ENCODE results near the gene NTRK3. TPM values are rescaled to one million over a fixed set of nuclear protein-coding genes. Genes with fewer than 3 reads are reported as not detected.
A peak's percentile ranks its signal among the peaks of the same experiment; 100 is the strongest.

Gene NTRK3
- total RNA-seq, 1 donor from 2014 or later: not detected

GRCh38 chr15:88243895-88244787 lies 12.4 kb downstream of the NTRK3 start:
- Mint-ChIP-seq H3K4me1 (ENCODE audit: low read depth) (no peaks in the 10 kb centered on the region), H3K27ac (no peak overlapping the region), H3K27me3 (peaks cover 40% of the 10 kb centered on the region), H3K4me3 (ENCODE audit: low read depth) (no peak overlapping the region), H3K9me3 (ENCODE audit: low read depth) (no peaks in the 10 kb centered on the region), H3K36me3 (ENCODE audit: insufficient read depth) (no peaks in the 10 kb centered on the region)
- TF ChIP-seq CTCF (IDR thresholded peaks at IDR 0.05; ENCODE audit: unreplicated experiment): peak; percentile 54
- DNase-seq (ENCODE audit: low spot score, unreplicated experiment): no peak

- TF ChIP-seq CTCF (IDR thresholded peaks at IDR 0.05; ENCODE audit: unreplicated experiment): no peak
- no peak overlapping the region for H3K4me3 Mint-ChIP-seq (ENCODE audit: low read depth)
- H3K27me3 Mint-ChIP-seq: peaks cover 31% of the 10 kb centered on the region
- no peak overlapping the region for H3K27ac Mint-ChIP-seq
- H3K9me3 Mint-ChIP-seq (ENCODE audit: low read depth): no peaks in the 10 kb centered on the region
- no peaks in the 10 kb centered on the region for H3K4me1 Mint-ChIP-seq (ENCODE audit: low read depth)
- no peak for DNase-seq (ENCODE audit: low spot score, unreplicated experiment)
- no peaks in the 10 kb centered on the region for H3K36me3 Mint-ChIP-seq (ENCODE audit: insufficient read depth)
Measured at GRCh38 chr15:88242586-88243555, 13.7 kb downstream of the NTRK3 start.

GRCh38 chr15:88241461-88241860 lies 15.1 kb downstream of the NTRK3 start:
- Mint-ChIP-seq H3K27ac (no peak overlapping the region), H3K36me3 (ENCODE audit: insufficient read depth) (no peaks in the 10 kb centered on the region), H3K27me3 (peaks cover 17% of the 10 kb centered on the region), H3K4me3 (ENCODE audit: low read depth) (no peak overlapping the region), H3K4me1 (ENCODE audit: low read depth) (no peaks in the 10 kb centered on the region), H3K9me3 (ENCODE audit: low read depth) (no peaks in the 10 kb centered on the region)
- no peak for TF ChIP-seq CTCF (IDR thresholded peaks at IDR 0.05; ENCODE audit: unreplicated experiment)
- DNase-seq (ENCODE audit: low spot score, unreplicated experiment): no peak

- Mint-ChIP-seq H3K36me3 (ENCODE audit: insufficient read depth) (no peaks in the 10 kb centered on the region), H3K27me3 (peaks cover 14% of the 10 kb centered on the region), H3K4me1 (ENCODE audit: low read depth) (no peaks in the 10 kb centered on the region), H3K9me3 (ENCODE audit: low read depth) (no peaks in the 10 kb centered on the region), H3K4me3 (ENCODE audit: low read depth) (no peak overlapping the region), H3K27ac (peak overlapping the region; percentile 18)
- TF ChIP-seq CTCF (IDR thresholded peaks at IDR 0.05; ENCODE audit: unreplicated experiment): no peak
- no peak for DNase-seq (ENCODE audit: low spot score, unreplicated experiment)
Measured at GRCh38 chr15:88241060-88241459, 15.5 kb downstream of the NTRK3 start.

GRCh38 chr15:88239594-88239993 lies 16.9 kb downstream of the NTRK3 start:
- H3K27ac Mint-ChIP-seq: peak overlapping the region; percentile 57
- H3K36me3 Mint-ChIP-seq (ENCODE audit: insufficient read depth): no peaks in the 10 kb centered on the region
- H3K9me3 Mint-ChIP-seq (ENCODE audit: low read depth): no peaks in the 10 kb centered on the region
- TF ChIP-seq CTCF (IDR thresholded peaks at IDR 0.05; ENCODE audit: unreplicated experiment): no peak
- no peak for DNase-seq (ENCODE audit: low spot score, unreplicated experiment)
- no peak overlapping the region for H3K4me3 Mint-ChIP-seq (ENCODE audit: low read depth)
- H3K27me3 Mint-ChIP-seq: peaks cover 6% of the 10 kb centered on the region
- H3K4me1 Mint-ChIP-seq (ENCODE audit: low read depth): no peaks in the 10 kb centered on the region

Data from progenitor cell of endocrine pancreas (in vitro differentiated cells).